Measurements from ENCODE around the gene MT1H.

MT1H gene

DNA sequence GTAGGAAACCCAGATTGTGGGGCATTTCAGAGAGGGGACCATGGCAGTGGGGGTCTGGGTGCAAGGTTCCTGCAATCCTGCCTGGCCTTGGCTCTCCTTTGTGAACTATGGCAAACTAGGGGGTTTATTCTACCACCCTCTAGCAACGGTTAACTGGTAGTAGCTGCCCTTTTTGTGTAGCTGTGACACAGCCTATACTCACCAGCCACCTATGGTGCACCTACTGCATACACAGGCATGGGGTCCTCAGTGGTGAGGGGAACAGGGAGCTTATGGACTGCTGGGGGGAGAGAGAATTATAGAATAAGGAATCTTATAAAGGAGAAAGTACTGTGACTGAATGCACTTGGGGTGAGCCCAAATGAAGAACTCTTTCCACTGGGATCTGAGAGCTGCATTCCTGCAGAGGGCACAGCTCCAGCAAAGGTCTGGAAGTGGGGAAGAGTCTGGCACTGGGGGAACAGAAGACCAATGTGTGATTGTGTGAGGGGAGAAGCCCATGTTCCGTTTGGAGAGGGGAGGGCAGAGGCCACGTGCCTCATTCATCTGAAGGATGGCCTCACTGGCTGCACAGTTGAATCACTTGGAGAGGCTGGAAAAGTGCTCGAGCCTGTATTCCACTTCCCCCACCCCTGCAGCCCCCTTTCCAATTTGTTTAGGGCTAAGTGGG is 14.8 kb downstream of the MT1H start:
- no peak for DNase-seq
- TF ChIP-seq, protein P1, sequence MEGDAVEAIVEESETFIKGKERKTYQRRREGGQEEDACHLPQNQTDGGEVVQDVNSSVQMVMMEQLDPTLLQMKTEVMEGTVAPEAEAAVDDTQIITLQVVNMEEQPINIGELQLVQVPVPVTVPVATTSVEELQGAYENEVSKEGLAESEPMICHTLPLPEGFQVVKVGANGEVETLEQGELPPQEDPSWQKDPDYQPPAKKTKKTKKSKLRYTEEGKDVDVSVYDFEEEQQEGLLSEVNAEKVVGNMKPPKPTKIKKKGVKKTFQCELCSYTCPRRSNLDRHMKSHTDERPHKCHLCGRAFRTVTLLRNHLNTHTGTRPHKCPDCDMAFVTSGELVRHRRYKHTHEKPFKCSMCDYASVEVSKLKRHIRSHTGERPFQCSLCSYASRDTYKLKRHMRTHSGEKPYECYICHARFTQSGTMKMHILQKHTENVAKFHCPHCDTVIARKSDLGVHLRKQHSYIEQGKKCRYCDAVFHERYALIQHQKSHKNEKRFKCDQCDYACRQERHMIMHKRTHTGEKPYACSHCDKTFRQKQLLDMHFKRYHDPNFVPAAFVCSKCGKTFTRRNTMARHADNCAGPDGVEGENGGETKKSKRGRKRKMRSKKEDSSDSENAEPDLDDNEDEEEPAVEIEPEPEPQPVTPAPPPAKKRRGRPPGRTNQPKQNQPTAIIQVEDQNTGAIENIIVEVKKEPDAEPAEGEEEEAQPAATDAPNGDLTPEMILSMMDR (IDR thresholded peaks at IDR 0.05; ENCODE audit: low read length) = no peak
- TF ChIP-seq EZH2phosphoT487 (IDR thresholded peaks at IDR 0.05; ENCODE audit: low read length) (no peak), EZH2 (optimal IDR thresholded peaks at IDR 0.05; ENCODE audit: low read depth, low read length) (no peak)
- Histone ChIP-seq H3K36me3 (replicated peaks; ENCODE audit: insufficient read depth, low read length) (no peaks in the 10 kb centered on the region), H3K27ac (ENCODE audit: low read length) (no peak overlapping the region), H3K4me3 (ENCODE audit: low read length) (no peak overlapping the region), H3F3A (ENCODE audit: insufficient read depth, low read length) (no peaks in the 10 kb centered on the region), H3K27me3 (replicated peaks; ENCODE audit: insufficient read depth, low read length) (0 out of 2 replicates have a peak, but pooled peaks cover 10% of the 10 kb centered on the region), H3K9me2 (replicated peaks; ENCODE audit: insufficient read depth, low read length) (no peaks in the 10 kb centered on the region), H3K9me3 (replicated peaks; ENCODE audit: insufficient read depth, low read length) (no peaks in the 10 kb centered on the region), H3K4me2 (ENCODE audit: low read depth, low read length) (no peak overlapping the region), H3K79me2 (ENCODE audit: low read length) (no peaks in the 10 kb centered on the region), H4K20me1 (ENCODE audit: insufficient read depth, low read length) (no peaks in the 10 kb centered on the region), H2AFZ (ENCODE audit: low read length) (no peak overlapping the region), H3K9ac (ENCODE audit: low read length) (no peak overlapping the region), H3K4me1 (ENCODE audit: low read length) (no peaks in the 10 kb centered on the region)

DNA sequence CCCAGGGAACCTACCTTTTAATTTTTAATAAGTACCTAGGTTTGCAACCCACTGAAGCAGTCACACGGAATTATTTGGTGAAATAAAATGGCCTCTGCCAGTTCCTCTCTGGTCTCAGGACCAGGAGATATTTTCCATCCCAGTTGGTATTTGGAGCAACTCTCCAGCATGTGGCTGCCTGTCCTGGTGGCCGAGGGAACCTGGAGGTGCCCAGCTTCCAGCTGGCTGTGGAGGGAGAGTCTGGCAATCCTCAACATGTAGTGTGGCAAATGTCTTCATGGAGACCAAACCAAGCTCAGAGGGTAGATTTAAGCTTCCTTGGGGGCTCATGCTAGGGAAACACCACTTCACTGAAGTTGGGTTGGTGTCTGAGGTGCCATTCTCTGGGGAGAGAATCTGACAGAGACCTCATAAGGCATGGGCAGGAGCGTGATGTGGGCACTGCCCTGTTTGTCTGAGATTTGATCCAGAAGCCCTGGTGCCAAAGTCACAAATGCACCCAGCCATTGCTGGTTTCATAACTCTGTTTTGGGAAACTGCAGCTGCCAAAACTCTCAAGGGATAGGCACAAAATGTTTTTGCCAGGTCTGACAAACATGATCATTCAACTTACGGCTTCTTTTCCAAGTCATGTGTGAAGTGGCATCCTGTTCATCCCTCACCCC is 15.4 kb downstream of the MT1H start:
- Histone ChIP-seq H3K27ac (ENCODE audit: low read length) (no peak overlapping the region), H3K9me3 (replicated peaks; ENCODE audit: insufficient read depth, low read length) (no peaks in the 10 kb centered on the region), H3K9ac (ENCODE audit: low read length) (no peak overlapping the region), H3K4me3 (ENCODE audit: low read length) (no peak overlapping the region), H3K36me3 (replicated peaks; ENCODE audit: insufficient read depth, low read length) (no peaks in the 10 kb centered on the region), H2AFZ (ENCODE audit: low read length) (no peak overlapping the region), H3K79me2 (ENCODE audit: low read length) (no peaks in the 10 kb centered on the region), H3F3A (ENCODE audit: insufficient read depth, low read length) (no peaks in the 10 kb centered on the region), H4K20me1 (ENCODE audit: insufficient read depth, low read length) (no peaks in the 10 kb centered on the region), H3K4me1 (ENCODE audit: low read length) (no peaks in the 10 kb centered on the region), H3K9me2 (replicated peaks; ENCODE audit: insufficient read depth, low read length) (no peaks in the 10 kb centered on the region), H3K27me3 (replicated peaks; ENCODE audit: insufficient read depth, low read length) (peaks cover 16% of the 10 kb centered on the region; the same call in 1 of the 2 replicates), H3K4me2 (ENCODE audit: low read depth, low read length) (no peak overlapping the region)
- no peak for DNase-seq
- no peak for TF ChIP-seq EZH2phosphoT487 (IDR thresholded peaks at IDR 0.05; ENCODE audit: low read length)
- TF ChIP-seq EZH2 (optimal IDR thresholded peaks at IDR 0.05; ENCODE audit: low read depth, low read length) = no peak
- TF ChIP-seq, protein P1 (IDR thresholded peaks at IDR 0.05; ENCODE audit: low read length) = no peak

DNA sequence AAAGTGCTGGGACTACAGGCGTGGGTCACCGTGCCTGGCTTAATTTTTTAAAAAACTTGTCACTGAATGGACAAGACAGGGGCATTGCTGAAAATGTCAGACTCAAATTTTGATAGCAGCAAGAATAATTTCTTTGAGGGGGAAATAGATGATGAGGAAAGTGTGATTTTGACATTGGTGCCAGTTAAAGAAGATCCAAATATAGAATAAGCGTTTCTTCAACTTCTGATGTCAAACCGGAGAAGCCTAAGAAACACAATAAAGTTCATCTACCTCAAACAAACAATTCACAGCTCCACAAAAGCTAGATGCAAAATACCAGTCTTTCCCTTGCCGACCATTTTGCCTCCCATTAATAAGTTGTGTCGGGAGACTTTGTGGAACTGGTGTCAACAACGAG is 17.1 kb downstream of the MT1H start:
- no peak overlapping the region for H3K4me2 ChIP-seq (ENCODE audit: low read depth, low read length)
- DNase-seq = no peak
- no peaks in the 10 kb centered on the region for H3K9me3 ChIP-seq (replicated peaks; ENCODE audit: insufficient read depth, low read length)
- H2AFZ ChIP-seq (ENCODE audit: low read length) = no peak overlapping the region
- H3K4me1 ChIP-seq (ENCODE audit: low read length) = no peaks in the 10 kb centered on the region
- no peaks in the 10 kb centered on the region for H4K20me1 ChIP-seq (ENCODE audit: insufficient read depth, low read length)
- H3K27ac ChIP-seq (ENCODE audit: low read length) = no peak overlapping the region
- no peaks in the 10 kb centered on the region for H3F3A ChIP-seq (ENCODE audit: insufficient read depth, low read length)
- no peaks in the 10 kb centered on the region for H3K36me3 ChIP-seq (replicated peaks; ENCODE audit: insufficient read depth, low read length)
- no peaks in the 10 kb centered on the region for H3K9me2 ChIP-seq (replicated peaks; ENCODE audit: insufficient read depth, low read length)
- H3K27me3 ChIP-seq (replicated peaks; ENCODE audit: insufficient read depth, low read length) = peaks cover 16% of the 10 kb centered on the region; the same call in 1 of the 2 replicates
- no peak overlapping the region for H3K4me3 ChIP-seq (ENCODE audit: low read length)
- no peaks in the 10 kb centered on the region for H3K79me2 ChIP-seq (ENCODE audit: low read length)
- no peak overlapping the region for H3K9ac ChIP-seq (ENCODE audit: low read length)
- TF ChIP-seq EZH2phosphoT487 (IDR thresholded peaks at IDR 0.05; ENCODE audit: low read length) (no peak), EZH2 (optimal IDR thresholded peaks at IDR 0.05; ENCODE audit: low read depth, low read length) (no peak)
- TF ChIP-seq, protein P1 (IDR thresholded peaks at IDR 0.05; ENCODE audit: low read length) = no peak
